H1 (cell line): ENCODE data around the gene IL32. TPM values are rescaled to one million over a fixed set of nuclear protein-coding genes. Genes with fewer than 3 reads are reported as not detected.

ENCODE experiments used
- ASH2L ChIP-seq: fragments of 200-600, 300-600 bp; sonication (generic); IDR thresholded peaks from one replicate; pipeline ENCODE4 v1.7.1; 2017; ENCODE audit warnings: low read length
- ATF2 ChIP-seq: IDR thresholded peaks from 2 replicates; pipeline ENCODE4 v1.6.1; 2012; ENCODE audit warnings: low read length, inconsistent platforms
- BRCA1 ChIP-seq: IDR thresholded peaks from 2 replicates; pipeline ENCODE4 v1.6.1; 2012; ENCODE audit warnings: low read depth, low read length, improper control_type of control experiment
- CBX8 ChIP-seq: fragments of 300-800, 300-1000 bp; sonication (generic); IDR thresholded peaks from 2 replicates; pipeline ENCODE4 v1.7.1; 2016; ENCODE audit warnings: low read depth, low read length, borderline replicate concordance
- CEBPB ChIP-seq: IDR thresholded peaks from 2 replicates; pipeline ENCODE4 v1.6.1; 2012; ENCODE audit warnings: low read depth, low read length
- E2F6 ChIP-seq: IDR thresholded peaks from 2 replicates; pipeline ENCODE4 v1.6.1; 2012; ENCODE audit warnings: inconsistent platforms
- EZH2 ChIP-seq: fragments of 200-600 bp; sonication (generic); IDR thresholded peaks from 2 replicates; pipeline ENCODE4 v1.7.1; 2012; ENCODE audit warnings: low read depth, mild to moderate bottlenecking, moderate library complexity, low read length, inconsistent platforms; ENCODE audit not compliant: severe bottlenecking
- FOSL1 ChIP-seq: IDR thresholded peaks from 2 replicates; pipeline ENCODE4 v1.6.1; 2011; ENCODE audit warnings: mild to moderate bottlenecking, low read depth, low read length, moderate library complexity; ENCODE audit not compliant: insufficient read depth
- HDAC2 ChIP-seq, 2 experiments: fragments of 300-600 bp in 1 of 2; sonication (generic) in 1 of 2; IDR thresholded peaks; 2 replicates each; pipeline ENCODE4 v1.6.1; 2011 to 2012; ENCODE audit warnings: low read depth in 2 of 2, low read length in 2 of 2, mild to moderate bottlenecking in 2 of 2, moderate library complexity in 2 of 2, borderline replicate concordance in 1 of 2, inconsistent platforms in 1 of 2
- JUND ChIP-seq: IDR thresholded peaks from 2 replicates; pipeline ENCODE4 v1.6.1; 2011; ENCODE audit warnings: mild to moderate bottlenecking, improper control_type of control experiment, low read length
- KDM1A ChIP-seq: fragments of 200-600, 300-600 bp; sonication (generic); IDR thresholded peaks from 2 replicates; pipeline ENCODE4 v1.7.1; 2016; ENCODE audit warnings: mild to moderate bottlenecking, low read length, borderline replicate concordance
- POLR2A ChIP-seq, 2 experiments: IDR thresholded peaks; 1 replicate in 1 of 2; 2 replicates in 1 of 2; pipeline ENCODE4 v1.6.1; 2011; ENCODE audit warnings: low read depth in 2 of 2, low read length in 2 of 2, mild to moderate bottlenecking in 2 of 2; ENCODE audit errors: control extremely low read depth in 1 of 2
- POLR2AphosphoS5 ChIP-seq: IDR thresholded peaks from 2 replicates; pipeline ENCODE4 v1.6.1; 2011; ENCODE audit warnings: low read depth, low read length
- SAP30 ChIP-seq: fragments of 300-600 bp; sonication (generic); IDR thresholded peaks from 2 replicates; pipeline ENCODE4 v1.7.1; 2012; ENCODE audit warnings: low read length, moderate library complexity, mild to moderate bottlenecking, inconsistent platforms; ENCODE audit not compliant: insufficient read depth, insufficient replicate concordance
- SIX5 ChIP-seq: IDR thresholded peaks from 2 replicates; pipeline ENCODE4 v1.6.1; 2011; ENCODE audit warnings: mild to moderate bottlenecking, low read depth, low read length
- SP1 ChIP-seq: IDR thresholded peaks from 2 replicates; pipeline ENCODE4 v1.6.1; 2011; ENCODE audit warnings: low read depth, low read length
- SP2 ChIP-seq: IDR thresholded peaks from 2 replicates; pipeline ENCODE4 v1.6.1; 2012; ENCODE audit warnings: mild to moderate bottlenecking, low read length, inconsistent platforms
- SUZ12 ChIP-seq: fragments of 200-600 bp; sonication (generic); IDR thresholded peaks from 2 replicates; pipeline ENCODE4 v1.6.1; 2012; ENCODE audit warnings: mild to moderate bottlenecking, inconsistent platforms, low read length, moderate library complexity, mixed read lengths
- TAF7 ChIP-seq: optimal IDR thresholded peaks from 2 replicates; pipeline ENCODE3; 2011; ENCODE audit warnings: low read depth, mild to moderate bottlenecking, inconsistent platforms, low read length, moderate library complexity, borderline replicate concordance
- TCF12 ChIP-seq: IDR thresholded peaks from 2 replicates; pipeline ENCODE4 v1.6.1; 2011; ENCODE audit warnings: low read depth, mild to moderate bottlenecking, low read length
- TEAD4 ChIP-seq: IDR thresholded peaks from 2 replicates; pipeline ENCODE4 v1.6.1; 2012; ENCODE audit warnings: low read depth, low read length, inconsistent platforms, mixed read lengths
- YY1 ChIP-seq: IDR thresholded peaks from 2 replicates; pipeline ENCODE4 v1.6.1; 2011; ENCODE audit warnings: low read depth, mild to moderate bottlenecking, low read length
- polyA plus RNA-seq, 7 experiments: library from polyadenylated mRNA; depleted of rRNA in 3 of 7; stranded (reverse) in 5 of 7; unstranded in 2 of 7; fragments of >200 nt in 5 of 7; fragments of 200-250 nt in 2 of 7; gene quantifications; 1 replicate in 5 of 7; 2 replicates in 1 of 7; 4 replicates in 1 of 7; pipeline versions ENCODE4 v1.2.1 to v1.2.3, GENCODE V29; 2011 to 2013; ENCODE audit warnings: missing spikeins in 2 of 7, mixed read lengths in 2 of 7
- total RNA-seq: library from RNA; stranded (reverse); fragmentation: NEBNext Ultra II Directional; extraction: Animal tissue kit (Norgen Biotek cat#: 25700); gene quantifications from 2 replicates; pipeline ENCODE4 v1.2.1, GENCODE V29; 2021

The IL32 gene
- total and polyA plus RNA-seq, 2 of the 8 experiments (the other 6 are each of a cell fraction or from before 2014, with no cell fraction given): 2.7 to 5.0 TPM

- TF ChIP-seq ATF2: peak; percentile 51
- no peak for TF ChIP-seq EZH2
- no peak for TF ChIP-seq CEBPB
- TF ChIP-seq E2F6: peak; percentile 55; the same call in 1 of the 2 replicates
- peak; percentile 77 to 94 for TF ChIP-seq POLR2A (IDR thresholded peaks at IDR 0.05; ENCODE audit: control extremely low read depth in 1 of 2, low read depth in 2 of 2, low read length in 2 of 2)
- no peak for TF ChIP-seq SIX5
- no peak for TF ChIP-seq KDM1A
- no peak for TF ChIP-seq BRCA1
- TF ChIP-seq TEAD4: peak; percentile 71; the same call in 1 of the 2 replicates
- TF ChIP-seq TCF12: 0 out of 2 replicates have a peak, but pooled peaks have one; percentile 61
- TF ChIP-seq POLR2AphosphoS5: peak; percentile 77
- no peak for TF ChIP-seq FOSL1
- no peak for TF ChIP-seq CBX8
- peak; percentile 92 for TF ChIP-seq SP1
- peak; percentile 77 for TF ChIP-seq SAP30
- peak; percentile 51 for TF ChIP-seq ASH2L
- TF ChIP-seq JUND: no peak
- TF ChIP-seq SP2: no peak
- TF ChIP-seq TAF7: peak; percentile 77
- peak in 1 of 2 experiments; percentile 16; a peak in 1 of 4 replicates for TF ChIP-seq HDAC2 (IDR thresholded peaks at IDR 0.05; ENCODE audit: borderline replicate concordance in 1 of 2, low read depth in 2 of 2, low read length in 2 of 2)
- no peak for TF ChIP-seq SUZ12
- no peak for TF ChIP-seq YY1
Observed at GRCh38 chr16:3098459-3099394, 33.3 kb downstream of the IL32 start, which contains the start of gene ZSCAN10 (continued).
